K562 (cell line): ENCODE data around the gene FUBP3. TPM values are rescaled to one million over a fixed set of nuclear protein-coding genes. Genes with fewer than 3 reads are reported as not detected.

ENCODE experiments used
- ATAC-seq: fragments of 200-7000 bp; cut with Tn5 transposase; 3 replicates; pipeline ENCODE4 v1.9.1; 2020; ENCODE audit warnings: moderate library complexity
- BruUV-seq: library from RNA; stranded (reverse); fragments of 400-500 nt; replicated peaks from 2 replicates; lab custom pipeline; 2021; lab: Mats Ljungman, UMichigan
- CTCF ChIA-PET: fragments of 300-600 bp; formaldehyde crosslinking; extraction: SDS; loops from one replicate; lab custom pipeline; 2021; ENCODE audit warnings: low intra/inter-chr PET ratio; lab: Yijun Ruan, JAX
- POLR2A ChIA-PET: fragments of 300-600, 350-650 bp; sonication (Branson Sonifier 250); formaldehyde crosslinking; extraction: SDS; loops from one replicate; lab custom pipeline; 2021; ENCODE audit warnings: antibody characterized with exemption, inconsistent platforms; lab: Yijun Ruan, JAX
- DNase-seq, 4 experiments: peaks; one replicate each; pipeline versions ENCODE4 v3.0.0 to v3.0.0-alpha.2; 2011 to 2018; ENCODE audit warnings: low spot score in 3 of 4, mixed read lengths in 3 of 4; ENCODE audit errors: extremely low read depth in 1 of 4
- FAIRE-seq: peaks from 2 replicates; lab custom pipeline; 2011; peaks lifted over from hg19 to GRCh38; lab: Jason Lieb, UNC
- H2AFZ ChIP-seq: 2 replicates; pipeline ENCODE4 v1.6.0; 2011; ENCODE audit warnings: low read depth, low read length, control low read depth, inconsistent platforms
- H3K27ac ChIP-seq: fragments of 200-600 bp; 3 replicates; pipeline ENCODE4 v1.8.0; 2011; ENCODE audit warnings: low read depth, mild to moderate bottlenecking, control low read depth, inconsistent platforms, low read length, moderate library complexity, mixed read lengths; ENCODE audit errors: extremely low read depth
- H3K27me3 ChIP-seq, 2 experiments: fragments of 300-600 bp in 1 of 2; 2 replicates in 1 of 2; 3 replicates in 1 of 2; pipeline versions ENCODE4 v1.6.0 to v1.8.0; 2011; ENCODE audit warnings: inconsistent platforms in 2 of 2, low read length in 2 of 2, mild to moderate bottlenecking in 1 of 2, mixed read lengths in 1 of 2, moderate library complexity in 1 of 2; ENCODE audit not compliant: control insufficient read depth in 2 of 2, insufficient read depth in 2 of 2
- H3K36me3 ChIP-seq: fragments of 300-600 bp; 3 replicates; pipeline ENCODE4 v1.8.0; 2011; ENCODE audit warnings: mild to moderate bottlenecking, low read length, inconsistent platforms; ENCODE audit not compliant: control insufficient read depth, insufficient read depth
- H3K4me1 ChIP-seq, 2 experiments: fragments of 200-600 bp in 1 of 2; replicated peaks in 1 of 2; 2 replicates in 1 of 2; 3 replicates in 1 of 2; pipeline versions ENCODE4 v1.5.1 to v1.8.0; 2011; ENCODE audit warnings: inconsistent platforms in 2 of 2, low read length in 2 of 2, mild to moderate bottlenecking in 1 of 2, mixed read lengths in 1 of 2, moderate library complexity in 1 of 2; ENCODE audit not compliant: control insufficient read depth in 2 of 2, insufficient read depth in 2 of 2
- H3K4me2 ChIP-seq: 2 replicates; pipeline ENCODE4 v1.6.1; 2011; ENCODE audit warnings: low read length, control low read depth, inconsistent platforms, mixed read lengths; ENCODE audit not compliant: insufficient read depth
- H3K4me3 ChIP-seq: fragments of 200-600 bp; sonication (generic), shearing (Covaris generic); 2 replicates; pipeline ENCODE4 v1.5.1; 2016; ENCODE audit warnings: control low read depth, inconsistent platforms
- H3K79me2 ChIP-seq: fragments of 200-600 bp; 3 replicates; pipeline ENCODE4 v1.8.0; 2011; ENCODE audit warnings: low read length, inconsistent platforms; ENCODE audit not compliant: control insufficient read depth, insufficient read depth
- H3K9ac ChIP-seq, 2 experiments: 2 replicates each; pipeline versions ENCODE4 v1.6.0 to v1.6.1; 2011; ENCODE audit warnings: low read depth in 2 of 2, low read length in 2 of 2, control low read depth in 1 of 2, inconsistent platforms in 1 of 2, mild to moderate bottlenecking in 1 of 2, mixed read lengths in 1 of 2; ENCODE audit not compliant: insufficient read depth in 1 of 2
- H3K9me1 ChIP-seq: one replicate; pipeline ENCODE4 v1.6.0; 2011; ENCODE audit warnings: inconsistent platforms, mild to moderate bottlenecking, low read length, moderate library complexity; ENCODE audit not compliant: control insufficient read depth, insufficient read depth
- H3K9me3 ChIP-seq: replicated peaks from 2 replicates; pipeline ENCODE4 v1.5.1; 2011; ENCODE audit warnings: low read depth, low read length, inconsistent platforms; ENCODE audit not compliant: control insufficient read depth, insufficient read depth
- H4K20me1 ChIP-seq: replicated peaks from 2 replicates; pipeline ENCODE4 v1.6.1; 2011; ENCODE audit warnings: low read length, inconsistent platforms, mixed read lengths; ENCODE audit not compliant: control insufficient read depth, insufficient read depth
- CREB3L1 ChIP-seq: fragments of 450-650 bp; IDR thresholded peaks from 2 replicates; pipeline ENCODE4 v1.6.1; 2014; ENCODE audit warnings: low read depth, mild to moderate bottlenecking, moderate library complexity, borderline replicate concordance
- ETS1 ChIP-seq: conservative IDR thresholded peaks from 2 replicates; pipeline ENCODE4 v1.6.1; 2011; ENCODE audit warnings: low read depth, mild to moderate bottlenecking, low read length; ENCODE audit not compliant: control insufficient read depth
- ETS2 ChIP-seq: IDR thresholded peaks from 2 replicates; pipeline ENCODE4 v1.6.1; 2016; ENCODE audit warnings: borderline replicate concordance, missing genetic modification characterization, mild to moderate bottlenecking, moderate library complexity, missing compliant biosample characterization; ENCODE audit not compliant: poor library complexity, severe bottlenecking
- NFE2L1 ChIP-seq: fragments of 450-650 bp; IDR thresholded peaks from 2 replicates; pipeline ENCODE4 v1.6.1; 2016; ENCODE audit warnings: missing genetic modification characterization, low read depth, mild to moderate bottlenecking, missing compliant biosample characterization, moderate library complexity, borderline replicate concordance
- SUPT5H ChIP-seq: fragments of 450-650 bp; IDR thresholded peaks from 2 replicates; pipeline ENCODE4 v1.6.1; 2016
- ZNF431 ChIP-seq: sonication (generic); formaldehyde crosslinking; IDR thresholded peaks from 2 replicates; pipeline ENCODE4 v1.8.0; 2022; ENCODE audit warnings: mild to moderate bottlenecking, missing genetic modification reagents
- WGBS: fragments of 100-300 bp; shearing (Covaris generic); methylation state at CpG from one replicate; pipeline ENCODE4 v1.1.6; 2016; ENCODE audit warnings: low coverage, mixed read lengths; ENCODE audit not compliant: insufficient coverage; ENCODE audit errors: missing lambda C conversion rate; 5-methylcytosine and 5-hydroxymethylcytosine counted together
- in situ Hi-C: fragments of 300-500 bp; cut with MboI; formaldehyde crosslinking; loops from 4 replicates; pipeline ENCODE4 v1.15.0; 2018; ENCODE audit warnings: inconsistent platforms, mixed read lengths
- intact Hi-C: fragments of 100-400 bp; cut with micrococcal nuclease; formaldehyde crosslinking; loops from 2 replicates; pipeline ENCODE4 v1.14.2; 2022
- polyA plus RNA-seq, 8 experiments: library from polyadenylated mRNA; depleted of rRNA in 4 of 8; stranded (reverse) in 5 of 8; unstranded in 3 of 8; fragments of >200 nt; fragmentation: Nextera tagmentation in 2 of 8; fragmentation: Illumina TruSeq in 1 of 8; extraction: Ambion mirVana in 2 of 8; extraction: Trizol in 1 of 8; gene quantifications; 2 replicates each; pipeline versions ENCODE4 v1.2.1 to v1.2.3, GENCODE V29; 2011 to 2014; ENCODE audit warnings: inconsistent platforms in 1 of 8, missing spikeins in 1 of 8
- total RNA-seq, 7 experiments: library from RNA; depleted of rRNA in 6 of 7; stranded (reverse); fragments of >200 nt in 6 of 7; fragmentation: Illumina TruSeq in 2 of 7; extraction: Trizol in 2 of 7; gene quantifications; 2 replicates each; pipeline versions ENCODE4 v1.2.1 to v1.2.3, GENCODE V29; 2011 to 2021; ENCODE audit warnings: low replicate concordance in 1 of 7

Gene FUBP3
- total and polyA plus RNA-seq, 9 of the 15 experiments (the other 6 are each of a cell fraction or from before 2014, with no cell fraction given) = 3.0 to 64.0 (median 48.1) TPM

- Histone ChIP-seq H2AFZ (peak overlapping the region; percentile 4; the same call in 1 of the 2 replicates), H3K27ac (no peak overlapping the region), H3K27me3 (peaks cover 0 to 22% of the 10 kb centered on the region in 2 experiments; a peak in 2 of 5 replicates), H3K9me1 (no peaks in the 10 kb centered on the region), H3K4me3 (no peak overlapping the region), H4K20me1 (no peaks in the 10 kb centered on the region), H3K79me2 (no peaks in the 10 kb centered on the region), H3K4me2 (no peak overlapping the region), H3K9me3 (0 out of 2 replicates have a peak, but pooled peaks cover 4% of the 10 kb centered on the region), H3K9ac (0 out of 4 replicates have a peak overlapping the region, but pooled peaks of 1 of the 2 experiments have one; percentile 58)
- intact Hi-C loops = no loop called here
- ChIA-PET POLR2A (no interaction called here), CTCF (no interaction called here)
- no TSS peak for BruUV-seq
- no peak for FAIRE-seq
- WGBS = 15% methylated on average over 18 of the region's 18 CpGs
- no peak; the same call in 2 of the 3 replicates for ATAC-seq
- no peak for TF ChIP-seq CREB3L1
- no peak for TF ChIP-seq SUPT5H
- TF ChIP-seq ZNF431 (CRISPR knock-in tag) = no peak
- TF ChIP-seq ETS2 = no peak
- TF ChIP-seq ETS1 = no peak
- no peak for TF ChIP-seq NFE2L1 (tag)
- TF ChIP-seq, all 486 proteins: peak for 0
- no peak for DNase-seq
- in situ Hi-C loops = no loop called here
- Histone ChIP-seq H3K4me1 (peaks cover 0 to 7% of the 10 kb centered on the region in 2 experiments; a peak in 3 of 5 replicates), H3K36me3 (no peaks in the 10 kb centered on the region)
These were observed 22.8 kb upstream of the FUBP3 start for GRCh38 chr9:130556396-130557076.
